ENCODE measurements around the gene COL2A1. TPM values are rescaled to one million over a fixed set of nuclear protein-coding genes. Genes with fewer than 3 reads are reported as not detected.

COL2A1 gene
- total and polyA plus RNA-seq, 9 of the 15 experiments (the other 6 are each of a cell fraction or from before 2014, with no cell fraction given): 0.46 TPM; not detected in 8

- Histone ChIP-seq H3K36me3 (ENCODE audit: control insufficient read depth, insufficient read depth, low read length) (peaks cover 28% of the 10 kb centered on the region; the same call in 2 of the 3 replicates), H3K9me1 (ENCODE audit: control insufficient read depth, insufficient read depth, low read length) (no peaks in the 10 kb centered on the region), H3K4me3 (no peak overlapping the region), H3K9me3 (replicated peaks; ENCODE audit: control insufficient read depth, insufficient read depth, low read depth, low read length) (no peaks in the 10 kb centered on the region), H3K4me2 (ENCODE audit: insufficient read depth, low read length) (no peak overlapping the region), H4K20me1 (replicated peaks; ENCODE audit: control insufficient read depth, insufficient read depth, low read length) (no peaks in the 10 kb centered on the region), H3K27ac (ENCODE audit: extremely low read depth, low read depth, low read length) (no peak overlapping the region), H3K27me3 (ENCODE audit: control insufficient read depth in 2 of 2, insufficient read depth in 2 of 2, low read length in 2 of 2) (no peaks in the 10 kb centered on the region), H3K79me2 (ENCODE audit: control insufficient read depth, insufficient read depth, low read length) (no peaks in the 10 kb centered on the region), H3K9ac (ENCODE audit: insufficient read depth in 1 of 2, low read depth in 2 of 2, low read length in 2 of 2) (no peak overlapping the region), H2AFZ (ENCODE audit: low read depth, low read length) (no peak overlapping the region), H3K4me1 (replicated peaks in 1 of 2; ENCODE audit: control insufficient read depth in 2 of 2, insufficient read depth in 2 of 2, low read length in 2 of 2) (peaks cover 0 to 14% of the 10 kb centered on the region in 2 experiments; a peak in 4 of 5 replicates)
- CTCF ChIA-PET (ENCODE audit: low intra/inter-chr PET ratio): no interaction called here
- no peak for FAIRE-seq
- ATAC-seq: no peak
- POLR2A ChIA-PET: no interaction called here
- TF ChIP-seq SP2 (IDR thresholded peaks at IDR 0.05; ENCODE audit: extremely low read depth, low read depth, low read length, poor library complexity, severe bottlenecking) (no peak), BCL6 (CRISPR knock-in tag; IDR thresholded peaks at IDR 0.05) (no peak), COPS2 (conservative IDR thresholded peaks at IDR 0.05) (no peak), THAP7 (CRISPR knock-in tag; IDR thresholded peaks at IDR 0.05) (no peak), ZNF41 (CRISPR knock-in tag; conservative IDR thresholded peaks at IDR 0.05) (no peak), ZNF780A (CRISPR knock-in tag; IDR thresholded peaks at IDR 0.05) (no peak), TFE3 (CRISPR knock-in tag; IDR thresholded peaks at IDR 0.05) (no peak), KLF6 (CRISPR knock-in tag; IDR thresholded peaks at IDR 0.05; ENCODE audit: borderline replicate concordance) (no peak), LCOR (CRISPR knock-in tag; IDR thresholded peaks at IDR 0.05) (no peak), ZNF174 (CRISPR knock-in tag; IDR thresholded peaks at IDR 0.05) (no peak), SMC3 (conservative IDR thresholded peaks at IDR 0.05; ENCODE audit: insufficient read depth, low read depth, low read length) (no peak), GABPA (tag; conservative IDR thresholded peaks at IDR 0.05; ENCODE audit: low read depth) (no peak), ZBTB7A (IDR thresholded peaks at IDR 0.05; ENCODE audit: borderline replicate concordance, control insufficient read depth, low read depth, low read length) (no peak), ZNF592 (IDR thresholded peaks at IDR 0.05) (no peak), ZNF75A (CRISPR knock-in tag; IDR thresholded peaks at IDR 0.05) (no peak), ZNF347 (CRISPR knock-in tag; IDR thresholded peaks at IDR 0.05; ENCODE audit: low read depth) (no peak)
- DNase-seq (ENCODE audit: extremely low read depth in 1 of 4, low spot score in 3 of 4): no peak
- BruUV-seq (replicated peaks): no TSS peak
- in situ Hi-C loops (cut with MboI): no loop called here
- intact Hi-C loops (cut with micrococcal nuclease): no loop called here
- WGBS (ENCODE audit: insufficient coverage, low coverage, missing lambda C conversion rate): 42% methylated on average over 3 of the region's 3 CpGs
Observed at GRCh38 chr12:48040354-48040753, 36.1 kb upstream of the COL2A1 start.
